Tibial artery (tissue), 4 donors: Measurements from ENCODE around the gene TAF3.

Experiments
- DNase-seq, 2 donors: peaks; one replicate each; pipeline ENCODE4 v3.0.0-alpha.2; 2019
- H3K27ac ChIP-seq, 2 donors: fragments of 200-600 bp; sonication (generic) in 1 of 2; 1 replicate in 1 of 2; 2 replicates in 1 of 2; pipeline ENCODE4 v1.5.1; 2018 to 2019; ENCODE audit warnings: mild to moderate bottlenecking in 1 of 2
- H3K27me3 ChIP-seq, 2 donors: fragments of 200-600 bp; sonication (generic) in 1 of 2; one replicate each; pipeline versions ENCODE4 v1.5.1 to v1.6.0; 2016 to 2019
- H3K36me3 ChIP-seq, 3 donors: fragments of 200-600 bp; sonication (generic) in 2 of 3; one replicate each; pipeline ENCODE4 v1.5.1; 2016 to 2019; ENCODE audit warnings: mild to moderate bottlenecking in 2 of 3
- H3K4me1 ChIP-seq, 4 donors: fragments of 200-600 bp; sonication (generic) in 2 of 4; 1 replicate in 3 of 4; 2 replicates in 1 of 4; pipeline ENCODE4 v1.5.1; 2016 to 2019
- H3K4me3 ChIP-seq, 2 donors: fragments of 200-600 bp; sonication (generic) in 1 of 2; 1 replicate in 1 of 2; 2 replicates in 1 of 2; pipeline ENCODE4 v1.5.1; 2018 to 2019; ENCODE audit warnings: mild to moderate bottlenecking in 2 of 2
- H3K9me3 ChIP-seq, 3 donors: fragments of 200-600 bp; sonication (generic) in 1 of 3; one replicate each; pipeline ENCODE4 v1.5.1; 2016 to 2019
- intact Hi-C: fragments of 100-400 bp; cut with DNase I; formaldehyde crosslinking; loops from one replicate; pipeline ENCODE4 v1.15.0; 2023; ENCODE audit warnings: low total_unique reads
- TF ChIP-seq, protein P1 (sequence below), 2 experiments: fragments of 200-600 bp in 1 of 2; fragments of 450-650 bp in 1 of 2; IDR thresholded peaks; one replicate each; pipeline ENCODE4 v1.5.1; 2017 to 2019; ENCODE audit warnings: antibody characterized with exemption in 2 of 2, mild to moderate bottlenecking in 1 of 2, moderate library complexity in 1 of 2

TAF3 gene

DNA sequence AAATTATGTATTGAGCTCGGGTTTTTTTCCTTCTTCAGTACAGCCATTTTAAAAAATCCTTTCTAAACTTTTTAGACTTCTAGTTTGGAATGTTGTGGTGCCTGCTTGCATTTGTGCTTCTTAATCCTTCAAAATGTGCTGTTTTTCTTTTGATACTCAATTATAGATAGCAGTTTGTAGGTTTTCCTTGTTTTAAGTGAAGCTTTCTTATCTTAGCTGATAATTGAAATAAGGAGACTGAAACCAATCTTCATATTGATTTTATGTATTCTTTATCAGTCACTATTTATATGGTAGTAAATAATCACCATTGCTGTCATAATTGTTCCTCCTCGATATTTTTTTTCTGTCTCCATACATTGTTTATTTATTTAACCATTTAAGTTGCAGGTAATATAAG, 56.6 kb downstream of the TAF3 start:
- DNase-seq = no peak
- no peak overlapping the region for H3K4me3 ChIP-seq
- H3K4me1 ChIP-seq = peaks cover 0 to 4% (median 0%) of the 10 kb centered on the region in 4 donors
- intact Hi-C loops = no loop called here
- no peaks in the 10 kb centered on the region for H3K27me3 ChIP-seq
- no peaks in the 10 kb centered on the region for H3K9me3 ChIP-seq
- no peak overlapping the region for H3K27ac ChIP-seq
- no peaks in the 10 kb centered on the region for H3K36me3 ChIP-seq
- TF ChIP-seq, protein P1, sequence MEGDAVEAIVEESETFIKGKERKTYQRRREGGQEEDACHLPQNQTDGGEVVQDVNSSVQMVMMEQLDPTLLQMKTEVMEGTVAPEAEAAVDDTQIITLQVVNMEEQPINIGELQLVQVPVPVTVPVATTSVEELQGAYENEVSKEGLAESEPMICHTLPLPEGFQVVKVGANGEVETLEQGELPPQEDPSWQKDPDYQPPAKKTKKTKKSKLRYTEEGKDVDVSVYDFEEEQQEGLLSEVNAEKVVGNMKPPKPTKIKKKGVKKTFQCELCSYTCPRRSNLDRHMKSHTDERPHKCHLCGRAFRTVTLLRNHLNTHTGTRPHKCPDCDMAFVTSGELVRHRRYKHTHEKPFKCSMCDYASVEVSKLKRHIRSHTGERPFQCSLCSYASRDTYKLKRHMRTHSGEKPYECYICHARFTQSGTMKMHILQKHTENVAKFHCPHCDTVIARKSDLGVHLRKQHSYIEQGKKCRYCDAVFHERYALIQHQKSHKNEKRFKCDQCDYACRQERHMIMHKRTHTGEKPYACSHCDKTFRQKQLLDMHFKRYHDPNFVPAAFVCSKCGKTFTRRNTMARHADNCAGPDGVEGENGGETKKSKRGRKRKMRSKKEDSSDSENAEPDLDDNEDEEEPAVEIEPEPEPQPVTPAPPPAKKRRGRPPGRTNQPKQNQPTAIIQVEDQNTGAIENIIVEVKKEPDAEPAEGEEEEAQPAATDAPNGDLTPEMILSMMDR (IDR thresholded peaks at IDR 0.05) = no peak

DNA sequence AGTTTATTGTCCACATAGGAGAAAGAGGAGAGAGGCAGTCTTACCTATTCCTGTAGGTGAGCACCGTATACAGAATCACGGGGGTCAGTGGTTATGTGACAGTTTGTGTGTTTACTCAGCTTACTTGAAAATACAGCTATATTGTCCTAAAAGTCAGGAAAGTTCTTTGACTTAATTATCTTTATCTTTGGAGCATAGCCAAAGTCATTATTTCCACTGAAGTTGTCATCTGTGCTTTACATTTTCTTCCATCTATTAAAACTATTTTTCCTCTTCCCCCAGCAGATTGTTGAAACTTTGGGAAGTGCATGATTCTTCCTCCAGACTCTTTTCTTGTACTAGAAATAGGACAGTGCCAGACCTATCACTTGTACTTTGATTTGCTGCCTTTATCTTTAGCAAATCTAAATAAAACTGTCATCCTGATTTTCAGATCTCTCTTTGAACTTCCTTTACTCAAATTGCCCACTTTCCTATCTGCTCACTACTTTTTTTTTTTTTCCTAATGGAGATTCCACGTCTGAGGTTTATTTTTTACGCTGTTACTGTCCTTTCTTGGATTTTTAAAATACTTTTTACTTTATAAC, 58.3 kb downstream of the TAF3 start:
- H3K36me3 ChIP-seq = no peaks in the 10 kb centered on the region
- H3K27ac ChIP-seq = no peak overlapping the region
- TF ChIP-seq, protein P1 (IDR thresholded peaks at IDR 0.05) = no peak
- no peak overlapping the region for H3K4me3 ChIP-seq
- H3K9me3 ChIP-seq = no peaks in the 10 kb centered on the region
- peaks cover 0 to 4% (median 0%) of the 10 kb centered on the region in 4 donors for H3K4me1 ChIP-seq
- intact Hi-C loops = no loop called here
- no peak for DNase-seq
- H3K27me3 ChIP-seq = no peaks in the 10 kb centered on the region

DNA sequence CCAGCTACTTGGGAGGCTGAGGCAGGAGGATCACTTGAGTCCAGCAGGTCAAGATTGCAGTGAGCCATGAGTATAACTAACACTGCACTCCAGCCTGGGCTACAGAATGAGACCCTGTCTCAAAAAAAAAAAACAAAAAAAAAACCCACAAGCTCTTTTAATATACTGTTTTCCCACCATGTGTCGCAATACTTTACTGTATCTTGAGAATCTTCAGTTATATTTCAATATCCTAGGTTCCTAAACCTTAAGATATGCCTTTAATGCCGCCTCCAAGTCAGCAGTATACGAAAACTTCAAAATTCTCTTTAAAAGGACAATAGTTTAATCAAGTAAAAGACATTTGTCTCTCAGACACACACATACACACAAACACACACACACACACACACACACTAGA, 62.8 kb downstream of the TAF3 start:
- no peak for DNase-seq
- Histone ChIP-seq H3K27me3 (no peaks in the 10 kb centered on the region), H3K36me3 (no peaks in the 10 kb centered on the region), H3K27ac (no peak overlapping the region), H3K4me1 (no peaks in the 10 kb centered on the region), H3K4me3 (no peak overlapping the region), H3K9me3 (no peaks in the 10 kb centered on the region)
- TF ChIP-seq, protein P1 (IDR thresholded peaks at IDR 0.05) = no peak
- intact Hi-C loops = no loop called here

DNA sequence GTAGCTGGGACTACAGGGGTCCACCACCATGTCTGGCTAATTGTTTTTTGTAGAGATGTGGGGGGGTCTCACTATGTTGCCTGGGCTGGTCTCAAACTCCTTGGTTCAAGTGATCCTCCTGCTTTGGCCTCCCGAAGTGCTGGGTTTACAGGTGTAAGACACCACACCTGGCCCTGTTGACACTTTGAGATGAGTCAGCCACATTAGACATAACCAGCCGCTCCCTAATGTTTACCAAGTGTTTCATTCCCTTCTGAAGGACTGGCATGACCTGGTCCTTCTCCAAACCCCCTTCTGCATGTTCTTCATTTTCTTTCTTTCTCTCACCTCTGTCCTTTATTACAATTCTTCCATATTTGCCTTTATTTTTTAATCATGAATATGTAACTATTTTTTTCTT, 67.8 kb downstream of the TAF3 start:
- TF ChIP-seq, protein P1 (IDR thresholded peaks at IDR 0.05) = no peak
- intact Hi-C loops = no loop called here
- no peak overlapping the region for H3K4me3 ChIP-seq
- H3K4me1 ChIP-seq = no peaks in the 10 kb centered on the region
- H3K36me3 ChIP-seq = no peaks in the 10 kb centered on the region
- no peak overlapping the region for H3K27ac ChIP-seq
- no peaks in the 10 kb centered on the region for H3K9me3 ChIP-seq
- no peaks in the 10 kb centered on the region for H3K27me3 ChIP-seq
- no peak for DNase-seq

DNA sequence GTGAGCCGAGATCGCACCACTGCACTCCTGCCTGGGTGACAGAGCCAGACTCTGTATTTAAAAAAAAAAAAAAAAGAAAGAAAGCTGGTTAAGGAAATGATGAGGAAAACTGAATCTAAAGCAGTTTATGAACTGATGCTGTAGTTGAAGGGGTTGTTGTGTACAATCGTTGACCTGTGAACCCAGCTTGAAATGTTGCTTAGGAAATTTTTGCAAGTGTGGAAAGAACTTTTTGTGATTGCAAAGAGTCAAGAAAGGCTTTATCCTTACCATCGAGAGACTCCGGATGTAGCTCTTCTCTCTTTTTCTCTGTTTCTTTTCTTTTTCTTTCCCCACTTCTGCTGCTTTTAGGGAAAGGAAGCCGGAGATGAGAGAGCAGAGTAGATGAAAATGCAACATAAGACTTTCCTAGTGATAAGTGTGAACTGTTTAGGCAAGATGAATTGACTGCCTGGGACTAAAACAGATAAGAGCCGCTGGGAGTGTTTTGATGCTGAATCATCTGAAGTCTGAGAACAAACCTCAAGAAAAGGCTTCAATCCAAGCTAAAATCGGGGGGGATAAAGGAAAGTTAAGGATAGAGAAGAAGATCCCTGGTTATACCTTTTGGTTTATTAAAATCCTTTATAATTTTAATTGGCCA, 69.0 kb downstream of the TAF3 start:
- TF ChIP-seq, protein P1 (IDR thresholded peaks at IDR 0.05) = no peak
- intact Hi-C loops = no loop called here
- H3K27ac ChIP-seq = no peak overlapping the region
- DNase-seq = no peak
- H3K4me1 ChIP-seq = peaks cover 0 to 6% (median 0%) of the 10 kb centered on the region in 4 donors
- no peaks in the 10 kb centered on the region for H3K27me3 ChIP-seq
- H3K36me3 ChIP-seq = no peaks in the 10 kb centered on the region
- no peak overlapping the region for H3K4me3 ChIP-seq
- H3K9me3 ChIP-seq = no peaks in the 10 kb centered on the region
